Bronchial epithelial cell (primary cell): ENCODE measurements around the gene SLC12A6. TPM values are rescaled to one million over a fixed set of nuclear protein-coding genes. Genes with fewer than 3 reads are reported as not detected.
"Not testable (repeated sequence)": the region's sequence is repeated elsewhere in the genome, so short reads cannot be mapped to it uniquely, and the experiment has no call there.

Experiments used
- DNase-seq: peaks from one replicate; pipeline ENCODE4 v3.0.0-alpha.2; 2010; ENCODE audit warnings: low read depth
- FAIRE-seq: peaks from 2 replicates; lab custom pipeline; 2011; peaks lifted over from hg19 to GRCh38; lab: Jason Lieb, UNC
- H3K27me3 ChIP-seq: 2 replicates; pipeline ENCODE4 v1.5.1; 2011; ENCODE audit warnings: low read length; ENCODE audit not compliant: control insufficient read depth, insufficient read depth
- H3K36me3 ChIP-seq: 2 replicates; pipeline ENCODE4 v1.5.1; 2011; ENCODE audit warnings: low read length; ENCODE audit not compliant: control insufficient read depth, insufficient read depth
- H3K4me3 ChIP-seq: 2 replicates; pipeline ENCODE4 v1.5.1; 2011; ENCODE audit warnings: mild to moderate bottlenecking, low read depth, low read length, control low read depth
- CTCF ChIP-seq: IDR thresholded peaks from 2 replicates; pipeline ENCODE4 v1.5.1; 2011; ENCODE audit warnings: mild to moderate bottlenecking, moderate library complexity, low read length, control low read depth, inconsistent platforms; ENCODE audit not compliant: insufficient read depth, severe bottlenecking
- total RNA-seq: library from RNA; depleted of rRNA; stranded (reverse); fragments of >200 nt; gene quantifications from 2 replicates; pipeline ENCODE4 v1.2.1, GENCODE V29; 2014

SLC12A6 gene
- total RNA-seq, 1 donor from 2014 or later = 24.5 TPM

- DNase-seq = peak; percentile 79
- Histone ChIP-seq H3K36me3 (no peaks in the 10 kb centered on the region), H3K27me3 (no peaks in the 10 kb centered on the region), H3K4me3 (peak within 1 kb of the TSS; percentile 76)
- no peak for FAIRE-seq
- peak; percentile 96 for TF ChIP-seq CTCF
Observed at GRCh38 chr15:34209421-34210282, 127.9 kb downstream of the SLC12A6 start, which contains the start of gene KATNBL1. KATNBL1 (minus strand) TSS chr15:34210096; CDS start chr15:34163676, 46,420 bp downstream.

GRCh38 chr15:34206011-34206410 is 131.6 kb downstream of the SLC12A6 start:
- Histone ChIP-seq H3K4me3 (no peak overlapping the region), H3K27me3 (no peaks in the 10 kb centered on the region), H3K36me3 (no peaks in the 10 kb centered on the region)
- FAIRE-seq (no peak), DNase-seq (peak; percentile 69)
- TF ChIP-seq CTCF = no peak

- H3K27me3 ChIP-seq = no peaks in the 10 kb centered on the region
- H3K36me3 ChIP-seq = no peaks in the 10 kb centered on the region
- no peak for TF ChIP-seq CTCF
- FAIRE-seq = no peak
- no peak overlapping the region for H3K4me3 ChIP-seq
- peak; percentile 20 for DNase-seq
Observed at GRCh38 chr15:34203936-34204335, 133.6 kb downstream of the SLC12A6 start.

- TF ChIP-seq CTCF = no peak
- FAIRE-seq = no peak
Observed at GRCh38 chr15:34203305-34203704, 134.3 kb downstream of the SLC12A6 start.

GRCh38 chr15:34193272-34193671 is 144.3 kb downstream of the SLC12A6 start:
- H3K4me3 ChIP-seq, H3K36me3 ChIP-seq, H3K27me3 ChIP-seq, FAIRE-seq, DNase-seq: not testable (repeated sequence)

More at GRCh38 chr15:34203305-34203704, 134.3 kb downstream of the SLC12A6 start:
- DNase-seq = no peak
- no peaks in the 10 kb centered on the region for H3K36me3 ChIP-seq
- no peaks in the 10 kb centered on the region for H3K27me3 ChIP-seq
- no peak overlapping the region for H3K4me3 ChIP-seq

- peaks cover 2% of the 10 kb centered on the region for H3K36me3 ChIP-seq
- no peak for DNase-seq
- no peak overlapping the region for H3K4me3 ChIP-seq
- TF ChIP-seq CTCF = no peak
- H3K27me3 ChIP-seq = no peaks in the 10 kb centered on the region
- FAIRE-seq = no peak
Observed at GRCh38 chr15:34188711-34189110, 148.9 kb downstream of the SLC12A6 start.
